Neural progenitor cell (in vitro differentiated cells): ENCODE data around the gene OSTF1.

Experiments
- CTCF ChIP-seq: fragments of 200-600 bp; sonication (generic); IDR thresholded peaks from 2 replicates; pipeline ENCODE4 v1.5.1; 2017; ENCODE audit warnings: antibody characterized with exemption, mild to moderate bottlenecking
- EZH2 ChIP-seq: fragments of 200-600 bp; sonication (generic); IDR thresholded peaks from 2 replicates; pipeline ENCODE4 v1.6.1; 2017; ENCODE audit warnings: antibody characterized with exemption, mild to moderate bottlenecking, moderate library complexity
- EZH2phosphoT487 ChIP-seq: fragments of 200-600 bp; sonication (generic); IDR thresholded peaks from 2 replicates; pipeline ENCODE4 v1.6.1; 2017; ENCODE audit warnings: antibody characterized with exemption

DNA sequence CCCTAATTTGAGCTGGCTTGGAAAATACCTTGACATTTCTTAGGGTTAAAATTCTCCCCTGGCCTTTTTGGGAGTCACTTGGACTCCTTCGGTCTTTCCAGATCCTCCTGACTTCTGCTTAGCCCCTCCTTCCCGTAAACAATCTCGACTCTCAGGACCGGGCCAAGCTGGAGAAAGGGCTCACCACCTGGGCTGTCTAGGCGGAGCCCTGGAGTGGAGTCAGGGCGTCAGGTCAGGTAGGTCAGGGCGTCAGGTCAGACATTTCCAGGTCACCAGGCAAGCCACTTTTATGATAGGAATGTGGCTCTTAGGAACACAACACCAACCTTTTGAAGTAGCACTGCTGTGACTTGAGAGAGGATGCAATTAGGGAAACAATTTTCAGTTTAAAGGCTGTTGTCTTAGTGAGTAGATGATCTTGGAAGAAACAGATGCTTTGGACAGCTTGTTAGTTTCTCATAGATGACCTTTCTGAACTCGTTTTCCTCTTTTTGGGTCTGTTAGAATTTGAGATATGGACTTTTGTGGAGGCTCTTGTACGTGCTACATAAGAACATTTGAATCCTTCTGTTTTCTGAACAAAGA is 12.8 kb downstream of the OSTF1 start:
- TF ChIP-seq CTCF (no peak), EZH2 (no peak), EZH2phosphoT487 (no peak)
